Liver (tissue), 9 donors: ENCODE data around the gene COPA. TPM values are rescaled to one million over a fixed set of nuclear protein-coding genes. Genes with fewer than 3 reads are reported as not detected.

Experiments used
- DNase-seq: peaks from one replicate; pipeline ENCODE4 v3.0.0-alpha.2; 2017; ENCODE audit warnings: low spot score
- H3K27ac ChIP-seq, 2 donors: one replicate each; pipeline ENCODE4 v1.7.0; 2013; ENCODE audit warnings: inconsistent platforms in 2 of 2, low read length in 2 of 2, control low read depth in 1 of 2, low read depth in 1 of 2, mild to moderate bottlenecking in 1 of 2
- H3K27me3 ChIP-seq, 4 donors: one replicate each; pipeline versions ENCODE4 v1.6.1 to v1.7.0; 2013; ENCODE audit warnings: low read length in 3 of 4, inconsistent platforms in 1 of 4, mild to moderate bottlenecking in 1 of 4, moderate library complexity in 1 of 4; ENCODE audit not compliant: control insufficient read depth in 4 of 4, insufficient read depth in 4 of 4
- H3K36me3 ChIP-seq, 4 donors: one replicate each; pipeline versions ENCODE4 v1.6.1 to v1.7.0; 2013; ENCODE audit warnings: low read length in 3 of 4, mild to moderate bottlenecking in 3 of 4, low read depth in 1 of 4, moderate library complexity in 1 of 4; ENCODE audit not compliant: control insufficient read depth in 4 of 4, insufficient read depth in 3 of 4
- H3K4me1 ChIP-seq, 4 donors: one replicate each; pipeline versions ENCODE4 v1.6.1 to v1.7.0; 2013; ENCODE audit warnings: low read length in 3 of 4, mild to moderate bottlenecking in 3 of 4, moderate library complexity in 1 of 4; ENCODE audit not compliant: control insufficient read depth in 4 of 4, insufficient read depth in 4 of 4
- H3K4me3 ChIP-seq, 3 donors: one replicate each; pipeline versions ENCODE4 v1.6.1 to v1.7.0; 2013; ENCODE audit warnings: low read length in 3 of 3, control low read depth in 1 of 3, low read depth in 1 of 3, mild to moderate bottlenecking in 1 of 3
- H3K9ac ChIP-seq, 2 donors: one replicate each; pipeline ENCODE4 v1.7.0; 2013; ENCODE audit warnings: low read length in 2 of 2, mild to moderate bottlenecking in 2 of 2, moderate library complexity in 2 of 2, control low read depth in 1 of 2, low read depth in 1 of 2
- H3K9me3 ChIP-seq, 4 donors: one replicate each; pipeline versions ENCODE4 v1.6.1 to v1.7.0; 2013; ENCODE audit warnings: low read length in 3 of 4; ENCODE audit not compliant: control insufficient read depth in 4 of 4
- EGR1 ChIP-seq, 2 donors: IDR thresholded peaks; 2 replicates each; pipeline ENCODE4 v1.6.1; 2016 to 2018; ENCODE audit warnings: antibody characterized with exemption in 2 of 2, low read depth in 2 of 2
- FOXA1 ChIP-seq: IDR thresholded peaks from 2 replicates; pipeline ENCODE4 v1.6.1; 2016; ENCODE audit warnings: antibody characterized with exemption
- FOXA2 ChIP-seq: IDR thresholded peaks from 2 replicates; pipeline ENCODE4 v1.6.1; 2016; ENCODE audit warnings: antibody characterized with exemption
- HNF4A ChIP-seq, 2 donors: conservative IDR thresholded peaks; 2 replicates each; pipeline ENCODE4 v1.6.1; 2016; ENCODE audit warnings: antibody characterized with exemption in 2 of 2, mild to moderate bottlenecking in 2 of 2
- HNF4G ChIP-seq: IDR thresholded peaks from 2 replicates; pipeline ENCODE4 v1.6.1; 2016; ENCODE audit warnings: antibody characterized with exemption
- RAD21 ChIP-seq, 2 donors: IDR thresholded peaks; 2 replicates each; pipeline ENCODE4 v1.6.1; 2016; ENCODE audit warnings: antibody characterized with exemption in 2 of 2, mild to moderate bottlenecking in 2 of 2
- RXRA ChIP-seq, 2 donors: IDR thresholded peaks; 2 replicates each; pipeline ENCODE4 v1.6.1; 2017 to 2018; ENCODE audit warnings: antibody characterized with exemption in 2 of 2, mild to moderate bottlenecking in 1 of 2
- SP1 ChIP-seq: IDR thresholded peaks from 2 replicates; pipeline ENCODE4 v1.6.1; 2018; ENCODE audit warnings: antibody characterized with exemption, mild to moderate bottlenecking
- TAF1 ChIP-seq: conservative IDR thresholded peaks from 2 replicates; pipeline ENCODE4 v1.6.1; 2016; ENCODE audit warnings: antibody characterized with exemption, mild to moderate bottlenecking
- YY1 ChIP-seq: IDR thresholded peaks from 2 replicates; pipeline ENCODE4 v1.6.1; 2016; ENCODE audit warnings: antibody characterized with exemption, mild to moderate bottlenecking
- WGBS: extraction: QIAGEN DNeasy Blood & Tissue Kit; methylation state at CpG from one replicate; pipeline ENCODE4 v1.1.7; 2013; 5-methylcytosine and 5-hydroxymethylcytosine counted together
- polyA plus RNA-seq, 2 donors: library from polyadenylated mRNA; stranded (reverse) in 1 of 2; unstranded in 1 of 2; fragments of 200-250 nt in 1 of 2; fragments of >200 nt in 1 of 2; fragmentation: Nextera tagmentation in 1 of 2; extraction: Ambion mirVana in 1 of 2; gene quantifications; one replicate each; pipeline versions ENCODE4 v1.2.1 to v1.2.3, GENCODE V29; 2013 to 2015
- total RNA-seq, 2 donors: library from RNA; depleted of rRNA; stranded (reverse); fragments of >200 nt; gene quantifications; one replicate each; pipeline ENCODE4 v1.2.3, GENCODE V29; 2014
- TF ChIP-seq, protein P1 (sequence below): IDR thresholded peaks from 2 replicates; pipeline ENCODE4 v1.6.1; 2016; ENCODE audit warnings: antibody characterized with exemption
- TF ChIP-seq, protein P2 (sequence below): IDR thresholded peaks from 2 replicates; pipeline ENCODE4 v1.6.1; 2016; ENCODE audit warnings: antibody characterized with exemption
- TF ChIP-seq, protein P3 (sequence below): fragments of 150-350 bp; IDR thresholded peaks from 2 replicates; pipeline ENCODE4 v1.5.1; 2017; ENCODE audit warnings: improper control_type of control experiment, low read depth, low read length; ENCODE audit not compliant: missing input control
- donor health status: healthy.
- donor health status: healthy.
- donor health status: healthy.
- donor health status: healthy.
- donor health status: healthy.

The COPA gene
- total and polyA plus RNA-seq, 4 donors = 46.8 to 145 (median 75.9) TPM

DNA sequence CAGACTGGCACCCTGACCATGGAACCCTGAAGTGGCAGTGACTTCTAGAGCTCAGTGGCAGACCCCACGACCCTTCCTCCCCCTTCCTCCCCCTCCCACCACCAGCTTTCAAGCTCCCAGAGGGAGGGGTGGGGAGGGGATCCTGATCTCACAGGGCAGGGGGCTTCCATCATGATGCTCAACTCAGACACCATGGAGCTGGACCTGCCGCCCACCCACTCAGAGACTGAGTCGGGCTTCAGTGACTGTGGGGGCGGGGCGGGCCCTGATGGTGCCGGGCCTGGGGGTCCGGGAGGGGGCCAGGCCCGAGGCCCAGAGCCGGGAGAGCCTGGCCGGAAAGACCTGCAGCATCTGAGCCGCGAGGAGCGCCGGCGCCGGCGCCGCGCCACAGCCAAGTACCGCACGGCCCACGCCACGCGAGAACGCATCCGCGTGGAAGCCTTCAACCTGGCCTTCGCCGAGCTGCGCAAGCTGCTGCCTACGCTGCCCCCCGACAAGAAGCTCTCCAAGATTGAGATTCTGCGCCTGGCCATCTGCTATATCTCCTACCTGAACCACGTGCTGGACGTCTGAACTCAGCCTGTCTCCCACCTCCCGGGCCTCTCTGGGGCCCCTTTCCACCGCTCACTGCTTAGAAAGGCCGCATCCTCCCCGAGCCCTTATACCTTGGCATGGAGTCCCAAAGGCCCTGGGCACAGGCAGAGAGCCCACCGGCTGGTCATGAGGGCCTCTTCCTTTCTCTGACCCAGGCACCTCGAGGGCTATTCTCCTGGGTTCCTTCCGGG is 27.7 kb upstream of the COPA start:
- H3K36me3 ChIP-seq = no peaks in the 10 kb centered on the region
- H3K27me3 ChIP-seq = no peaks in the 10 kb centered on the region
- H3K27ac ChIP-seq = no peak overlapping the region
- no peak overlapping the region for H3K4me3 ChIP-seq
- no peak overlapping the region for H3K9ac ChIP-seq
- no peak for TF ChIP-seq FOXA2
- TF ChIP-seq FOXA1 = no peak
- no peak for TF ChIP-seq HNF4G
- TF ChIP-seq, protein P1, sequence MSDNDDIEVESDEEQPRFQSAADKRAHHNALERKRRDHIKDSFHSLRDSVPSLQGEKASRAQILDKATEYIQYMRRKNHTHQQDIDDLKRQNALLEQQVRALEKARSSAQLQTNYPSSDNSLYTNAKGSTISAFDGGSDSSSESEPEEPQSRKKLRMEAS = no peak
- TF ChIP-seq EGR1 (IDR thresholded peaks at IDR 0.05; ENCODE audit: low read depth in 2 of 2) = no peak
- TF ChIP-seq RXRA (IDR thresholded peaks at IDR 0.05) = no peak
- TF ChIP-seq HNF4A (conservative IDR thresholded peaks at IDR 0.05) = no peak
- no peak for TF ChIP-seq SP1
- TF ChIP-seq, protein P2, sequence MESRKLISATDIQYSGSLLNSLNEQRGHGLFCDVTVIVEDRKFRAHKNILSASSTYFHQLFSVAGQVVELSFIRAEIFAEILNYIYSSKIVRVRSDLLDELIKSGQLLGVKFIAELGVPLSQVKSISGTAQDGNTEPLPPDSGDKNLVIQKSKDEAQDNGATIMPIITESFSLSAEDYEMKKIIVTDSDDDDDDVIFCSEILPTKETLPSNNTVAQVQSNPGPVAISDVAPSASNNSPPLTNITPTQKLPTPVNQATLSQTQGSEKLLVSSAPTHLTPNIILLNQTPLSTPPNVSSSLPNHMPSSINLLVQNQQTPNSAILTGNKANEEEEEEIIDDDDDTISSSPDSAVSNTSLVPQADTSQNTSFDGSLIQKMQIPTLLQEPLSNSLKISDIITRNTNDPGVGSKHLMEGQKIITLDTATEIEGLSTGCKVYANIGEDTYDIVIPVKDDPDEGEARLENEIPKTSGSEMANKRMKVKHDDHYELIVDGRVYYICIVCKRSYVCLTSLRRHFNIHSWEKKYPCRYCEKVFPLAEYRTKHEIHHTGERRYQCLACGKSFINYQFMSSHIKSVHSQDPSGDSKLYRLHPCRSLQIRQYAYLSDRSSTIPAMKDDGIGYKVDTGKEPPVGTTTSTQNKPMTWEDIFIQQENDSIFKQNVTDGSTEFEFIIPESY = no peak
- TF ChIP-seq, protein P3, sequence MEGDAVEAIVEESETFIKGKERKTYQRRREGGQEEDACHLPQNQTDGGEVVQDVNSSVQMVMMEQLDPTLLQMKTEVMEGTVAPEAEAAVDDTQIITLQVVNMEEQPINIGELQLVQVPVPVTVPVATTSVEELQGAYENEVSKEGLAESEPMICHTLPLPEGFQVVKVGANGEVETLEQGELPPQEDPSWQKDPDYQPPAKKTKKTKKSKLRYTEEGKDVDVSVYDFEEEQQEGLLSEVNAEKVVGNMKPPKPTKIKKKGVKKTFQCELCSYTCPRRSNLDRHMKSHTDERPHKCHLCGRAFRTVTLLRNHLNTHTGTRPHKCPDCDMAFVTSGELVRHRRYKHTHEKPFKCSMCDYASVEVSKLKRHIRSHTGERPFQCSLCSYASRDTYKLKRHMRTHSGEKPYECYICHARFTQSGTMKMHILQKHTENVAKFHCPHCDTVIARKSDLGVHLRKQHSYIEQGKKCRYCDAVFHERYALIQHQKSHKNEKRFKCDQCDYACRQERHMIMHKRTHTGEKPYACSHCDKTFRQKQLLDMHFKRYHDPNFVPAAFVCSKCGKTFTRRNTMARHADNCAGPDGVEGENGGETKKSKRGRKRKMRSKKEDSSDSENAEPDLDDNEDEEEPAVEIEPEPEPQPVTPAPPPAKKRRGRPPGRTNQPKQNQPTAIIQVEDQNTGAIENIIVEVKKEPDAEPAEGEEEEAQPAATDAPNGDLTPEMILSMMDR = no peak
- 67% methylated on average over 42 of the region's 42 CpGs for WGBS
- H3K9me3 ChIP-seq = no peaks in the 10 kb centered on the region
- peaks cover 0 to 2% (median 0%) of the 10 kb centered on the region in 4 donors for H3K4me1 ChIP-seq
- peak; percentile 20 for DNase-seq

DNA sequence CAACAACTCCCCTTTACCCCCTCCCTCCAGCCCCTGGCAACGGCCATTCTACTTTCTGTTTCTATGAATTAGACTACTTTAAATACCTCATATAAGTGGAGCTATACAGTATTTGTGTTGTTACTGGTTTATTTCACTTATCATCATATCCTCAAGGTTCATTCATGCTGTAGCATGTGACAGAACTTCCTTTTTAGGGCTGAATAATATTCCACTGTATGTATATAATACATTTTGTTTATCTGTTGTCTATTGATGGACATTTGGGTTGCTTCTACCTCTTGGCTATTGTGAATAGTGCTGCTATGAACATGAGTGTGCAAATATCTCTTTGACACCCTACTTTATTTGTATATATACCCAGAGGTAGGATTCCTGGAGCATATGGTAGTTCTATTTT is 26.0 kb upstream of the COPA start:
- Histone ChIP-seq H3K4me1 (no peaks in the 10 kb centered on the region), H3K4me3 (no peak overlapping the region), H3K27me3 (no peaks in the 10 kb centered on the region), H3K36me3 (no peaks in the 10 kb centered on the region), H3K27ac (no peak overlapping the region), H3K9ac (no peak overlapping the region), H3K9me3 (no peaks in the 10 kb centered on the region)
- DNase-seq = no peak
- WGBS = 81% methylated on average over 1 of the region's 1 CpG
- no peak for TF ChIP-seq FOXA2
- no peak for TF ChIP-seq TAF1
- TF ChIP-seq HNF4A (conservative IDR thresholded peaks at IDR 0.05) = no peak
- TF ChIP-seq SP1 = no peak
- no peak for TF ChIP-seq RAD21 (IDR thresholded peaks at IDR 0.05)
- no peak for TF ChIP-seq FOXA1
- TF ChIP-seq YY1 = no peak
- TF ChIP-seq EGR1 (IDR thresholded peaks at IDR 0.05; ENCODE audit: low read depth in 2 of 2) = no peak
